Motor neuron (in vitro differentiated cells): Measurements from ENCODE around the gene CRELD1. TPM values are rescaled to one million over a fixed set of nuclear protein-coding genes. Genes with fewer than 3 reads are reported as not detected.
A peak's percentile ranks its signal among the peaks of the same experiment; 100 is the strongest.

Source experiments
- ATAC-seq, 8 experiments: fragments of 200-7000 bp; cut with Tn5 transposase; replicated peaks in 6 of 8; 2 replicates each; pipeline ENCODE4 v1.8.0; 2021; ENCODE audit warnings: mild to moderate bottlenecking in 8 of 8, moderate library complexity in 8 of 8
- H3K27ac ChIP-seq, 2 donors: fragments of 250-450 bp; sonication (Bioruptor Pico); 2 replicates each; pipeline ENCODE4 v1.9.0; 2021; ENCODE audit warnings: antibody characterized with exemption in 2 of 2, mild to moderate bottlenecking in 2 of 2, moderate library complexity in 1 of 2
- H3K4me1 ChIP-seq, 2 donors: fragments of 250-450 bp; sonication (Bioruptor Pico); replicated peaks in 1 of 2; 2 replicates each; pipeline ENCODE4 v1.6.1; 2021; ENCODE audit warnings: antibody characterized with exemption in 2 of 2, mild to moderate bottlenecking in 2 of 2, moderate library complexity in 1 of 2
- H3K4me3 ChIP-seq, 5 donors: fragments of 250-450 bp; sonication (Bioruptor Pico); 2 replicates each; pipeline ENCODE4 v1.9.0; 2021; ENCODE audit warnings: antibody characterized with exemption in 5 of 5, mild to moderate bottlenecking in 5 of 5, moderate library complexity in 4 of 5
- WGBS, 10 experiments: fragments of 450-650 bp; shearing (Covaris generic); methylation state at CpG; one replicate each; pipeline ENCODE4 v1.0.0; 2022; 5-methylcytosine and 5-hydroxymethylcytosine counted together
- in situ Hi-C, 9 experiments: fragments of 400-800 bp; cut with MboI; loops; one replicate each; pipeline ENCODE4 v1.15.0; 2021; ENCODE audit warnings: low sequenced_read_pairs in 9 of 9, low pct_unique_long_range_greater_than_20kb in 2 of 9; ENCODE audit not compliant: unreplicated experiment in 9 of 9
- total RNA-seq, 8 experiments: library from RNA; unstranded; fragments of 300-600 nt; gene quantifications; 2 replicates each; pipeline versions ENCODE4 v1.2.3 to v1.2.4, GENCODE V29; 2022

CRELD1 gene
- total RNA-seq, 8 experiments from 2014 or later: 14.1 to 55.7 (median 34.1) TPM

DNA sequence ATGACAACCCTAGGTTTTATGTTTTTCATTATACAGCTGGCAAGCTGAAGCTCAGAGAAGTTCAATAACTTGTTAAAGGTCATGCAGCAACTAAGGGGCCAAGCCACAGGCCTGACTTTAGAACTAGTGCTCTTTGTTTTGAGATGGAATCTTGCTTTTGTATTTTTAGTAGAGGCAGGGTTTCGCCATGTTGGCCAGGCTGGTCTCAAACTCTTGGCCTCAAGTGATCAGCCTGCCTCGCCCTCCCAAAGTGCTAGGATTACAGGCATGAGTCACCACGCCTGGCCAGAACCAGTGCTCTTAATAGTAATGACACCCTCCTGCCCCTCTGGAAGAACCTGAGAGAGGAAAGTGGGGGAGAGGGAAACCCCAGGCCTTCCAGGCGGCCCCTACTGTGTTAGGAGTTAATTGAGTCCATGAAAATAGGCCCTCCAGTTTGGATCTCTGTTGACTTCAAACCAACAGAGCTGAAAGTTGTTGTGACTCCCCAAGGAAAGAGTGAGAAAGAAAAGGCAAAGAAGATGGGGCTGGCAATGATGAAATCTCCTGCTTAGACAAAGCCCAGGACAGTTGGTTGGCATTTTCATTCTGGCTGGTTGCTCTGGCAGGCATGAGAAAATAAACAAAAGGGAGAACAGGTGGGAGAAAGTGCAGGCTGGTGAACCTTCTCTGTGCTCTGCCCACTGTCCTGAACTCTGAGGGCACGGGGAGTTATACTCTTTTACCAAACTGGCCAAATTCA lies 22.1 kb downstream of the CRELD1 start:
- WGBS, 10 experiments: 80 to 100% (median 90%) methylated on average over 1 to 5 of the region's 5 CpGs; no CpG with 5 or more reads in 3 of the 10 experiments
- in situ Hi-C loops: no loop called here
- no peak for ATAC-seq
- Histone ChIP-seq H3K27ac (no peak overlapping the region), H3K4me3 (no peak overlapping the region), H3K4me1 (peaks cover 3 to 6% of the 10 kb centered on the region in 2 donors)

DNA sequence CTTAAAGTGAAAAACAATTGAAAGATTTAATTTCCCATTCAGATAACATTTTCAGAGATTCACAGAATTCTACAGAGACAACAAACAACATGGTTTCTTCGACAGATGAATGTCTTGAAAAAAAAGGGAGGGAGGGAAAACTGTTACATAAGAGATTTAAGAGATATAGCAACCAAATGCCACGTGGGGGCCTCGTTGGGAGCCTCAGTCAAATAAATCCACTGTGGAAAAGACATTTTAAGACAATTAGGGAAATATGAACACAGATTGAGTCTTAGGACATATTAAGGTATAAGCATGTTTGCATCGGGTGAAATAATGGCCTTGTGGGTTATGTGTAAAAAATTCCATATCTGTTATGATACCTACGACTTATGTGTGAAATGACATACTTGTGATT lies 23.6 kb downstream of the CRELD1 start:
- Histone ChIP-seq H3K27ac (no peak overlapping the region), H3K4me1 (no peaks in the 10 kb centered on the region), H3K4me3 (no peak overlapping the region)
- no peak for ATAC-seq
- WGBS, 10 experiments: 30 to 74% (median 45%) methylated on average over 3 to 5 of the region's 5 CpGs; no CpG with 5 or more reads in 1 of the 10 experiments
- in situ Hi-C loops: no loop called here

DNA sequence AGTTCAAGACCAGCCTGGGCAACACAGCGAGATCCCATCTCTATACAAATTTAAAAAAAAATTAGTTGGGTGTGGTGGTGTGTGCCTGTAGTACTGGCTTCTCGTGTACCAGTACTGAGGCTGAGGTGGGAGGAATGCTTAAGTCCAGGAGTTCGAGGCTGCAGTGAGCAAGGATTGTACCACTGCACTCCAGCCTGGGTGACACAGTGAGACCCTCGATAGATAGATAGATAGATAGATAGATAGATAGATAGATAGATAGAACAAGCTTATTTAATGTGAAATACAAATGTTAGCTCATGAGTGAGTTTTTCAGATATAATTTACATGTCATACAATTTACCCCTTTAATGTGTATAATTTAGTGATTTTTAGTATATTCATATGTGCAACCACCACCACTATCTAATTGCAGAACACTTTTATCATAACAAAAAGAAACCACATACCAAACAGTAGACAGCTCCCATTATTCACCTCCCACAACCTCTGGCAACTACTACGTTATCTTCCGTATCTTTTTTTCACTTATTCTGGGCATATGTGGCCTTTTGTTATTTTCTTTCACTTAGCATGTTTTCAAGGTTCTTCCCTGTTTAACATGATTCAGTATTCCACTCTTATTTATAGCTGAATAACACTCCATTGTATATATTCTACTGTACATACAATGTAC lies 31.7 kb downstream of the CRELD1 start:
- in situ Hi-C loops: no loop called here
- no peaks in the 10 kb centered on the region for H3K4me1 ChIP-seq
- ATAC-seq: no peak
- H3K4me3 ChIP-seq: no peak overlapping the region
- WGBS, 10 experiments: 75 to 100% (median 93%) methylated on average over 2 to 5 of the region's 6 CpGs
- H3K27ac ChIP-seq: no peak overlapping the region

GRCh38 chr3:9966841-9967240 lies 33.2 kb downstream of the CRELD1 start:
- Histone ChIP-seq H3K27ac (no peak overlapping the region), H3K4me3 (no peak overlapping the region), H3K4me1 (no peaks in the 10 kb centered on the region)
- in situ Hi-C loops: no loop called here
- no peak for ATAC-seq
- WGBS, 10 experiments: 83 to 100% (median 100%) methylated on average over 1 to 2 of the region's 2 CpGs; no CpG with 5 or more reads in 4 of the 10 experiments

DNA sequence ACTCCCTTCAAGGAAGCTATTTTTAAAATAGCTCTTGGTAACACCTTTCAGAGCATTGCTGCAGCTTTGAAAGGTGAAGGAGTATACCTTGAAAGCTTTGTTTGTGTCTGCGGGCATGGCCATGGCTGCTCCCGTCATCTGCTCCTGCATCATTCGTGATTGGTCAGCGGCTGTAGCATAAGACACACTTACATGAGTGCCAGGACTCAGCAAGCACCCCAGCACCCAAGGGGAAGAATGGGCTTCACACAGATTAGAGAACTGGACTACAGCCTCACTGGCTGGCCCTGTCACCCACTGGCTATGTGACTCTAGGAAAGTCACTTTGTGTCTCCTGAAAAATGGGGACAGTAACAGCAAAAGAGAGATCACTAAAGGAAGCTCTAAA lies 36.0 kb downstream of the CRELD1 start:
- WGBS, 10 experiments: 90 to 100% (median 92%) methylated on average over 2 to 4 of the region's 4 CpGs; no CpG with 5 or more reads in 6 of the 10 experiments
- in situ Hi-C loops: no loop called here
- H3K4me3 ChIP-seq: no peak overlapping the region
- no peaks in the 10 kb centered on the region for H3K4me1 ChIP-seq
- ATAC-seq: no peak
- H3K27ac ChIP-seq: no peak overlapping the region

DNA sequence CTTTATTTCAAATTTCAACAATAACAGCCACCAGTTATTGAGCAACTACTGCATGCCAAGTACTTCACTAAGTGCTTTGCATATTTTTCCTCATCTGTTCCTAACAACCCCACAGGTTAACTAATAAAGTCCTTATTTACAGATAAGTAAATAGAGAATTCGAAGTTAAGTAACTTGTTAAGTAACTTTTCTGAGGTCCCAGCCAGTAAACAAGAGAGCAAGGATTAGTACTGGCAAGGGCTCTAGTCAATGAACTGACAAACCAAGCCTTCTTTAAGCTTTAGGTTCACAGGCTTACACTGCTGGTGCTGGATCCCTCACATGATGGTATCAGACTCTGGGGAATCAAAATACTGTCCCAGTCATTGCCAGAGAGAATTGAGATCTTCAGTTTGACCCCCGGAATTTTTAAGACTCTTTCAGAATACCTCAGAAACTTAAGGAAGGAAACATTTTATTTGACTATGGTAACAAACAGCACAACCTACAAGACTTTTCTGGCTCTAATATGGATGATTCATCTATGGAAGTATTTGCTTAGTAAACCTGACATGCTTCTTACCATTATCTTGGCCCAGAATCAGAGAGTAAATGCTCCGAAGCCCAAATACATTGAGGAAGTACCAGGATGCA lies 36.5 kb downstream of the CRELD1 start:
- in situ Hi-C loops: no loop called here
- WGBS, 10 experiments: 20 to 100% (median 89%) methylated on average over 1 to 3 of the region's 3 CpGs
- no peaks in the 10 kb centered on the region for H3K4me1 ChIP-seq
- H3K4me3 ChIP-seq: no peak overlapping the region
- no peak for ATAC-seq
- H3K27ac ChIP-seq: no peak overlapping the region

GRCh38 chr3:9976721-9977709 lies 43.4 kb downstream of the CRELD1 start:
- H3K27ac ChIP-seq: no peak overlapping the region
- peak; percentile 59 to 97 (median 94) for ATAC-seq
- H3K4me1 ChIP-seq: no peaks in the 10 kb centered on the region
- in situ Hi-C loops: no loop called here
- no peak overlapping the region for H3K4me3 ChIP-seq
- WGBS, 10 experiments: 18 to 94% (median 70%) methylated on average over 1 to 7 of the region's 7 CpGs

DNA sequence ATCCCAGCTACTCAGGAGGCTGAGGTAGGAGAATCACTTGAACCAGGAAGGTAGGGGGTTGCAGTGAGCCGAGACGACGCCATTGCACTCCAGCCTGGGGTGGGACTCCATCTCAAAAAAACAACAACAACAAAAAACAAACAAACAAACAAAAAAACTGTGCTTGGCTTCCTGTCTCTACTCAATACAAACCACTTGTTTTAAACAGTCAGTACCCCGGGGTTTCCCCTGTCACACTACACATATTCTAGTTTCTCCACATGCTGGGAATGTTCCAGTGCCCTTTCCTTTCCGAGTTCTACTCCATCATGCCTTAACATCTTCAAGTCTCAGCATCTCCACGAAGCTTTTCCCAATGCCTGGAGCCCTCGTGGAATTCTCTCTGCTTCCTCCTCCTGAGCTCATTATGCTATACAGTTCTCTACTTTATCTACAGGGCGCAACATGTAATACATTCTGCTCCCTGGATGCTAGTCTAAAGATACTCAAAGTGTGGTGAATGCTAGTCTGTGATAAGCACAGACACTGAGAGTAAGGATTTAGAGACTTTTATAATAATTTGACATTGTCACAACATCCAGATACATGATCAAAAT lies 45.2 kb downstream of the CRELD1 start:
- no peak overlapping the region for H3K27ac ChIP-seq
- in situ Hi-C loops: no loop called here

DNA sequence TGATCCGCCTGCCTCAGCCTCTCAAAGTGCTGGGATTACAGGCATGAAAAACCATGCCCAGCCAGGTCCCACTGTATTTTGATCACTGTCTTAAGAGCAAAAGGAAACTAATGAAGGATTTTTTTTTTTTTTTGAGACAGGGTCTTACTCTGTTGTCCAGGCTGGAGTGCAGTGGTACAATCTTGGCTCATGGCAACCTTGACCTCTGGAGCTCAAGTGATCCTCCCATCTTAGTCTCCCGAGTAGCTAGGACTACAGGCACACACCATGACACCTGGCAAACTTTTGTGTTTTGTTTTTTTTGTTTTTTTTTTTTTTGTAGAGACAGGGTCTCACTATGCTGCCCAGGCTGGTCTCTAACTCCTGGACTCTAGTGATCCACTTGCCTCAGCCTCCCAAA lies 46.6 kb downstream of the CRELD1 start:
- in situ Hi-C loops: no loop called here
- H3K4me1 ChIP-seq: peaks cover 0 to under 1% of the 10 kb centered on the region in 2 donors
- WGBS, 10 experiments: 83 to 100% (median 100%) methylated on average over 1 to 2 of the region's 2 CpGs; no CpG with 5 or more reads in 1 of the 10 experiments
- H3K4me3 ChIP-seq: no peak overlapping the region
- ATAC-seq: no peak
- H3K27ac ChIP-seq: no peak overlapping the region

More for the DNA sequence above, 45.2 kb downstream of the CRELD1 start:
- ATAC-seq: no peak
- Histone ChIP-seq H3K4me3 (no peak overlapping the region), H3K4me1 (no peaks in the 10 kb centered on the region)
- 60 to 96% (median 90%) methylated on average over 1 to 8 of the region's 8 CpGs; no CpG with 5 or more reads in 2 of the 10 experiments for WGBS, 10 experiments

DNA sequence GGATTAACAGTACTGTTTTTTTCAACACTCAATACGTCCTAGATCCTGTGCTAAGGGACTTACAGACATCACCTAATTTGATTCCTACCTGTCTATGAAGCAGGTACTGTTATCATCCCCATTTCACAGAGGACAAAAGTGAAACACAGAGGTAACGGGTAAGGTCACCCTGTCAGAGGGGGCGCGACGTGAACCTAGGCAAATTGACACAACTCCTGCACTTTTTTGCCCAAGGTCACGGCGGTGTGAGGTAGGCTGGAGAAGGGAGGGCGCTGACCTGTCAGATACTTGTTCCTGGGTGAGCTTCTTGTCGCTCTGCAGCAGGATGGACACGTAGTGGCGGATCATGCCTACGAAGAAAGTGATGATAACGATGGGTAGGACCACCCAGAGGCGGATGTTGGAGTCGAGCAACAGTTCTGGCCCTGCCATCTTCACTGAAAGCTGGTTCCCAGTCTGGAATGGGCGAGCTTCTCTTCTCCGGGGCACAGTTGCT lies 52.6 kb downstream of the CRELD1 start:
- WGBS, 10 experiments: 0 to 2% (median 0%) methylated on average over 1 to 13 of the region's 17 CpGs; no CpG with 5 or more reads in 2 of the 10 experiments
- ATAC-seq: peak; percentile 25 to 79 (median 68)
- Histone ChIP-seq H3K4me1 (peaks cover 7 to 12% of the 10 kb centered on the region in 2 donors), H3K4me3 (peak overlapping the region; percentile 67 to 90 (median 74)), H3K27ac (peak overlapping the region in 1 of 2 donors; percentile 61)
- in situ Hi-C loops: no loop called here

DNA sequence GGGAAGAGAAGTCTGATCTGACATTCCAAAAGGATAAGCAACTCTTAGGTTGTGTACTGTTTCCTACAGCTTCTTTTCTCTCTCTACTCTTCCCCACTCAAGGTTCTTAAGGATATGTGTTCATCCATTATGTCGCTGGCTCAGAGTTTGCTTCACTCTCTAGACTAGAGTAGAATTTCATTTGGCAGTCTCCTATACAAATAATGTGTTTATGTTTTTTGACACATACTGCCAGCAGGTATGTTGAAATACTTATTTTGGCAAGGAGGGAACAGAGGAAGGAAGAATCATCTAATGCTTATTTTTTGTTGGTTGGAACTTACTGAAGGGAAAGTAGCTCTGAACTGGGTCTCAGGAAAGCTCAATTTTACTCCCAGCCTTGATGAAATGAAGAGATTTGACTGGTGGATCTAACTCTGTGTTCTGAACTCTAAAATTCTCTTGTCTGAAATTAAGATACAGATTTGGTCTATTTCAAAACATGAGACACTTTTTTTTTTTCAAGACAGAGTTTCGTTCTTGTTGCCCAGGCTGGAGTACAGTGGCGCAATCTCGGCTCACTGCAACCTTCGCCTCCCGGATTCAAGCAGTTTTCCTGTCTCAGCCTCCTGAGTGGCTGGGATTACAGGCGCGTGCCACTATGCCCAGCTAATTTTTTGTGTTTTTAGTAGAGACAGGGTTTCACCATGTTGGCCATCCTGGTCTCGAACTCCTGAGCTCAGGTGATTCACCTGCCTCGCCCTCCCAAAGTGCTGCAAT lies 60.6 kb downstream of the CRELD1 start:
- in situ Hi-C loops: no loop called here
- H3K4me3 ChIP-seq: no peak overlapping the region
- no peak overlapping the region for H3K27ac ChIP-seq
- no peak for ATAC-seq
- H3K4me1 ChIP-seq: no peaks in the 10 kb centered on the region
- WGBS, 10 experiments: 40 to 100% (median 93%) methylated on average over 1 to 8 of the region's 10 CpGs
